IPS-11a (cell line): ENCODE data around the gene PTPRN.

Experiments used
- H3K4me3 ChIP-seq: one replicate; pipeline ENCODE4 v1.5.1; 2013; ENCODE audit warnings: low read depth, low read length, control low read depth

The PTPRN gene

GRCh38 chr2:219247678-219248642 lies 61.2 kb downstream of the PTPRN start:
- H3K4me3 ChIP-seq, result no peak overlapping the region

- H3K4me3 ChIP-seq, result no peak overlapping the region
Observed at GRCh38 chr2:219246559-219246958, 62.6 kb downstream of the PTPRN start.

GRCh38 chr2:219245899-219246230 lies 63.3 kb downstream of the PTPRN start:
- peak overlapping the region; percentile 92 for H3K4me3 ChIP-seq

GRCh38 chr2:219245148-219245898 lies 63.9 kb downstream of the PTPRN start, which contains the start of the genes GLB1L and STK16:
TSS of gene GLB1L (minus strand) at chr2:219245444. CDS start at chr2:219243573, 1,871 bp downstream.
TSS of gene STK16 (plus strand) at chr2:219245479. CDS start at chr2:219246000, 521 bp downstream.
- peak within 1 kb of the TSS; percentile 92 for H3K4me3 ChIP-seq

GRCh38 chr2:219244789-219245147 lies 64.4 kb downstream of the PTPRN start:
- H3K4me3 ChIP-seq, result peak overlapping the region; percentile 92

- H3K4me3 ChIP-seq, result no peak overlapping the region
Observed at GRCh38 chr2:219243291-219243761, 65.9 kb downstream of the PTPRN start.
